H1 (cell line): ENCODE data around the gene ZNF425. TPM values are rescaled to one million over a fixed set of nuclear protein-coding genes. Genes with fewer than 3 reads are reported as not detected.

Experiments
- CTCF ChIA-PET: fragments of 300-600 bp; sonication (Branson Sonifier 250); formaldehyde crosslinking; loops from one replicate; lab custom pipeline; 2021; ENCODE audit not compliant: partially characterized antibody; lab: Charles Lee
- POLR2A ChIA-PET: fragments of 300-600 bp; sonication (Branson Sonifier 250); formaldehyde crosslinking; loops from one replicate; lab custom pipeline; 2021; ENCODE audit warnings: inconsistent platforms; ENCODE audit not compliant: partially characterized antibody; lab: Charles Lee
- DNase-seq, 2 experiments: peaks; one replicate each; pipeline versions ENCODE4 v3.0.0 to v3.0.0-alpha.2; 2010 to 2022; ENCODE audit warnings: low spot score in 2 of 2, low read depth in 1 of 2, mixed read lengths in 1 of 2
- FAIRE-seq: peaks from 2 replicates; lab custom pipeline; 2011; peaks lifted over from hg19 to GRCh38; lab: Jason Lieb, UNC
- H2AFZ ChIP-seq: 2 replicates; pipeline ENCODE4 v1.8.1; 2012; ENCODE audit warnings: low read length, inconsistent platforms
- H2AK5ac ChIP-seq: 2 replicates; pipeline ENCODE4 v1.6.1; 2013; ENCODE audit warnings: low read depth, low read length
- H2BK120ac ChIP-seq: replicated peaks from 2 replicates; pipeline ENCODE3; 2013; ENCODE audit warnings: low read depth, low read length, inconsistent platforms
- H2BK12ac ChIP-seq: 2 replicates; pipeline ENCODE4 v1.6.1; 2013; ENCODE audit warnings: low read depth, low read length
- H2BK15ac ChIP-seq: 2 replicates; pipeline ENCODE4 v1.6.1; 2013; ENCODE audit warnings: low read length
- H2BK20ac ChIP-seq: 2 replicates; pipeline ENCODE4 v1.6.1; 2013; ENCODE audit warnings: low read length
- H2BK5ac ChIP-seq: 2 replicates; pipeline ENCODE4 v1.6.1; 2013; ENCODE audit warnings: low read depth, low read length
- H3K14ac ChIP-seq: 2 replicates; pipeline ENCODE4 v1.6.1; 2013; ENCODE audit warnings: inconsistent platforms; ENCODE audit not compliant: insufficient read length
- H3K18ac ChIP-seq: 2 replicates; pipeline ENCODE4 v1.6.1; 2013; ENCODE audit warnings: low read length; ENCODE audit errors: extremely low read depth
- H3K23ac ChIP-seq: 2 replicates; pipeline ENCODE4 v1.6.1; 2013; ENCODE audit warnings: inconsistent platforms; ENCODE audit not compliant: insufficient read length
- H3K23me2 ChIP-seq: 2 replicates; pipeline ENCODE4 v1.6.1; 2013; ENCODE audit warnings: low read depth, low read length
- H3K27ac ChIP-seq: 2 replicates; pipeline ENCODE4 v1.6.1; 2011; ENCODE audit warnings: low read depth, low read length, inconsistent platforms
- H3K27me3 ChIP-seq, 4 experiments: replicated peaks in 1 of 4; 1 replicate in 1 of 4; 2 replicates in 3 of 4; pipeline versions ENCODE4 v1.6.1 to v1.8.1; 2011 to 2013; ENCODE audit warnings: low read length in 3 of 4, mild to moderate bottlenecking in 3 of 4, inconsistent platforms in 2 of 4, mixed read lengths in 2 of 4, moderate library complexity in 1 of 4; ENCODE audit not compliant: control insufficient read depth in 3 of 4, insufficient read depth in 3 of 4; ENCODE audit errors: extremely low read depth in 1 of 4
- H3K36me3 ChIP-seq, 4 experiments: 2 replicates each; pipeline versions ENCODE4 v1.6.1 to v1.8.1; 2011 to 2013; ENCODE audit warnings: mild to moderate bottlenecking in 4 of 4, low read length in 3 of 4, moderate library complexity in 2 of 4, control low read depth in 1 of 4, inconsistent platforms in 1 of 4; ENCODE audit not compliant: insufficient read depth in 4 of 4, control insufficient read depth in 2 of 4
- H3K4ac ChIP-seq: replicated peaks from 2 replicates; pipeline ENCODE3; 2013; ENCODE audit warnings: low read length, low read depth, mixed read lengths, inconsistent platforms; ENCODE audit not compliant: insufficient read length
- H3K4me1 ChIP-seq, 4 experiments: replicated peaks in 1 of 4; 1 replicate in 1 of 4; 2 replicates in 3 of 4; pipeline versions ENCODE4 v1.6.1 to v1.8.1; 2011 to 2013; ENCODE audit warnings: low read length in 3 of 4, inconsistent platforms in 2 of 4, mixed read lengths in 1 of 4; ENCODE audit not compliant: insufficient read depth in 4 of 4, control insufficient read depth in 3 of 4
- H3K4me2 ChIP-seq, 2 experiments: 2 replicates each; pipeline versions ENCODE4 v1.6.1 to v1.8.1; 2011 to 2013; ENCODE audit warnings: low read depth in 2 of 2, low read length in 2 of 2, control low read depth in 1 of 2, inconsistent platforms in 1 of 2, mild to moderate bottlenecking in 1 of 2; ENCODE audit not compliant: insufficient read depth in 1 of 2
- H3K4me3 ChIP-seq, 4 experiments: fragments of 200-600, 300-600 bp in 1 of 4; sonication (generic), shearing (Covaris generic), sonication (Bioruptor Twin) in 1 of 4; 2 replicates each; pipeline versions ENCODE4 v1.5.1 to v1.8.1; 2011 to 2016; ENCODE audit warnings: low read length in 4 of 4, low read depth in 3 of 4, control low read depth in 2 of 4, inconsistent platforms in 2 of 4, mild to moderate bottlenecking in 2 of 4, mixed read lengths in 1 of 4, moderate library complexity in 1 of 4; ENCODE audit not compliant: insufficient read depth in 2 of 4; ENCODE audit errors: extremely low read depth in 1 of 4
- H3K56ac ChIP-seq: replicated peaks from 2 replicates; pipeline ENCODE3; 2013; ENCODE audit warnings: low read depth, mild to moderate bottlenecking, mixed read lengths, low read length, inconsistent platforms; ENCODE audit not compliant: insufficient read length
- H3K79me1 ChIP-seq: 2 replicates; pipeline ENCODE4 v1.6.1; 2013; ENCODE audit warnings: low read depth, low read length, control low read depth
- H3K79me2 ChIP-seq, 2 experiments: 2 replicates each; pipeline versions ENCODE4 v1.6.1 to v1.8.1; 2012 to 2013; ENCODE audit warnings: low read length in 2 of 2, mild to moderate bottlenecking in 2 of 2, inconsistent platforms in 1 of 2; ENCODE audit not compliant: insufficient read depth in 2 of 2, control insufficient read depth in 1 of 2
- H3K9ac ChIP-seq, 4 experiments: replicated peaks in 1 of 4; 1 replicate in 1 of 4; 2 replicates in 3 of 4; pipeline versions ENCODE4 v1.6.1 to v1.8.1; 2011 to 2013; ENCODE audit warnings: low read depth in 3 of 4, low read length in 3 of 4, control low read depth in 2 of 4, mild to moderate bottlenecking in 2 of 4, moderate library complexity in 2 of 4, inconsistent platforms in 1 of 4; ENCODE audit errors: extremely low read depth in 1 of 4
- H3K9me3 ChIP-seq, 2 experiments: 2 replicates each; pipeline versions ENCODE4 v1.6.1 to v1.8.1; 2012 to 2013; ENCODE audit warnings: mild to moderate bottlenecking in 2 of 2, moderate library complexity in 2 of 2, control low read depth in 1 of 2, inconsistent platforms in 1 of 2, low read depth in 1 of 2, low read length in 1 of 2, mixed read lengths in 1 of 2; ENCODE audit not compliant: insufficient read depth in 2 of 2
- H4K20me1 ChIP-seq, 2 experiments: replicated peaks in 1 of 2; 2 replicates each; pipeline versions ENCODE3 to v1.8.1; 2011 to 2013; ENCODE audit warnings: inconsistent platforms in 2 of 2, low read length in 2 of 2, mild to moderate bottlenecking in 1 of 2; ENCODE audit not compliant: insufficient read depth in 2 of 2, control insufficient read depth in 1 of 2
- H4K5ac ChIP-seq: 2 replicates; pipeline ENCODE4 v1.6.1; 2013; ENCODE audit warnings: low read length, low read depth, mixed read lengths, inconsistent platforms; ENCODE audit not compliant: insufficient read length
- H4K8ac ChIP-seq: 2 replicates; pipeline ENCODE4 v1.8.0; 2013; ENCODE audit warnings: mild to moderate bottlenecking, moderate library complexity, low read length, inconsistent platforms; ENCODE audit not compliant: insufficient read depth; ENCODE audit errors: extremely low read depth
- H4K91ac ChIP-seq: replicated peaks from 2 replicates; pipeline ENCODE3; 2013; ENCODE audit warnings: low read length, mixed read lengths, inconsistent platforms; ENCODE audit not compliant: insufficient read length
- BCL11A ChIP-seq, 2 experiments: IDR thresholded peaks; one replicate each; pipeline ENCODE4 v1.6.1; 2011; ENCODE audit warnings: low read depth in 2 of 2, low read length in 2 of 2, mild to moderate bottlenecking in 2 of 2
- CEBPB ChIP-seq: IDR thresholded peaks from 2 replicates; pipeline ENCODE4 v1.6.1; 2012; ENCODE audit warnings: low read depth, low read length
- EGR1 ChIP-seq: IDR thresholded peaks from 2 replicates; pipeline ENCODE4 v1.6.1; 2011; ENCODE audit warnings: low read depth, low read length, borderline replicate concordance
- EP300 ChIP-seq, 2 experiments: IDR thresholded peaks; 1 replicate in 1 of 2; 2 replicates in 1 of 2; pipeline ENCODE4 v1.6.1; 2011 to 2012; ENCODE audit warnings: low read depth in 2 of 2, low read length in 2 of 2, mild to moderate bottlenecking in 2 of 2, borderline replicate concordance in 1 of 2, inconsistent platforms in 1 of 2, moderate library complexity in 1 of 2
- HDAC6 ChIP-seq: IDR thresholded peaks from one replicate; pipeline ENCODE4 v1.7.1; 2012; ENCODE audit warnings: low read depth, mild to moderate bottlenecking, inconsistent platforms, low read length, moderate library complexity
- MAFK ChIP-seq: IDR thresholded peaks from 2 replicates; pipeline ENCODE4 v1.6.1; 2012; ENCODE audit warnings: low read depth, mild to moderate bottlenecking, improper control_type of control experiment, low read length
- POLR2A ChIP-seq, 2 experiments: IDR thresholded peaks; 1 replicate in 1 of 2; 2 replicates in 1 of 2; pipeline ENCODE4 v1.6.1; 2011; ENCODE audit warnings: low read depth in 2 of 2, low read length in 2 of 2, mild to moderate bottlenecking in 2 of 2; ENCODE audit errors: control extremely low read depth in 1 of 2
- POU5F1 ChIP-seq: IDR thresholded peaks from 2 replicates; pipeline ENCODE4 v1.6.1; 2011; ENCODE audit warnings: low read depth, mild to moderate bottlenecking, low read length, moderate library complexity
- RAD21 ChIP-seq, 2 experiments: IDR thresholded peaks in 1 of 2; conservative IDR thresholded peaks in 1 of 2; 2 replicates each; pipeline ENCODE4 v1.6.1; 2011; ENCODE audit warnings: low read depth in 2 of 2, low read length in 2 of 2, improper control_type of control experiment in 1 of 2, inconsistent platforms in 1 of 2, mild to moderate bottlenecking in 1 of 2, moderate library complexity in 1 of 2
- RNF2 ChIP-seq: fragments of 200-900, 300-1000 bp; sonication (generic); IDR thresholded peaks from 2 replicates; pipeline ENCODE4 v1.7.1; 2016; ENCODE audit warnings: borderline replicate concordance, low read depth, mild to moderate bottlenecking, antibody characterized with exemption, low read length; ENCODE audit not compliant: poor library complexity, severe bottlenecking; ENCODE audit errors: missing control alignments
- RXRA ChIP-seq: IDR thresholded peaks from 2 replicates; pipeline ENCODE4 v1.6.1; 2011; ENCODE audit warnings: low read depth, mild to moderate bottlenecking, low read length, moderate library complexity; ENCODE audit not compliant: insufficient read depth
- TCF12 ChIP-seq: IDR thresholded peaks from 2 replicates; pipeline ENCODE4 v1.6.1; 2011; ENCODE audit warnings: low read depth, mild to moderate bottlenecking, low read length
- WGBS, 2 experiments: shearing (Covaris generic) in 1 of 2; methylation state at CpG; one replicate each; pipeline versions ENCODE4 v1.1.6 to v1.1.7; 2013 to 2015; ENCODE audit warnings: low lambda C conversion rate in 2 of 2, mixed read lengths in 2 of 2, inconsistent platforms in 1 of 2, low coverage in 1 of 2, missing lambda C conversion rate in 1 of 2; ENCODE audit not compliant: insufficient replicate concordance in 2 of 2, insufficient coverage in 1 of 2, insufficient read length in 1 of 2; ENCODE audit errors: extremely low coverage in 1 of 2, missing lambda C conversion rate in 1 of 2; 5-methylcytosine and 5-hydroxymethylcytosine counted together
- polyA plus RNA-seq, 7 experiments: library from polyadenylated mRNA; depleted of rRNA in 3 of 7; stranded (reverse) in 5 of 7; unstranded in 2 of 7; fragments of >200 nt in 5 of 7; fragments of 200-250 nt in 2 of 7; gene quantifications; 1 replicate in 5 of 7; 2 replicates in 1 of 7; 4 replicates in 1 of 7; pipeline versions ENCODE4 v1.2.1 to v1.2.3, GENCODE V29; 2011 to 2013; ENCODE audit warnings: missing spikeins in 2 of 7, mixed read lengths in 2 of 7
- total RNA-seq: library from RNA; stranded (reverse); fragmentation: NEBNext Ultra II Directional; extraction: Animal tissue kit (Norgen Biotek cat#: 25700); gene quantifications from 2 replicates; pipeline ENCODE4 v1.2.1, GENCODE V29; 2021

The ZNF425 gene
- total and polyA plus RNA-seq, 2 of the 8 experiments (the other 6 are each of a cell fraction or from before 2014, with no cell fraction given) = 3.4 to 6.1 TPM

- H3K18ac ChIP-seq = no peak overlapping the region
- POLR2A ChIA-PET = interaction anchor here (1.0 to 1.7 kb wide), 4 partner anchors 10 to 26 kb away, joined by 3 to 7 read pairs (median 4); partner anchors contain the start of gene ZNF398
- FAIRE-seq = no peak
- no peak for TF ChIP-seq POLR2A (IDR thresholded peaks at IDR 0.05; ENCODE audit: control extremely low read depth in 1 of 2, low read depth in 2 of 2, low read length in 2 of 2)
- TF ChIP-seq MAFK = no peak
- TF ChIP-seq BCL11A (IDR thresholded peaks at IDR 0.05; ENCODE audit: low read depth in 2 of 2, low read length in 2 of 2) = no peak
- no peak for TF ChIP-seq TCF12
- no peak for TF ChIP-seq HDAC6
- TF ChIP-seq RNF2 = no peak
- TF ChIP-seq POU5F1 = no peak
- no peak for TF ChIP-seq EP300 (IDR thresholded peaks at IDR 0.05; ENCODE audit: borderline replicate concordance in 1 of 2, low read depth in 2 of 2, low read length in 2 of 2)
- no peak for TF ChIP-seq RXRA
- no peak for TF ChIP-seq EGR1
- no peak for TF ChIP-seq CEBPB
- no peak for TF ChIP-seq RAD21 (IDR thresholded peaks at IDR 0.05 in 1 of 2, conservative IDR thresholded peaks at IDR 0.05 in 1 of 2; ENCODE audit: low read depth in 2 of 2, low read length in 2 of 2)
Observed at GRCh38 chr7:149133028-149133710, 7.0 kb upstream of the ZNF425 start.

More at GRCh38 chr7:149133028-149133710, 7.0 kb upstream of the ZNF425 start:
- 91% methylated on average over 2 of the region's 2 CpGs; no CpG with 5 or more reads in 1 of the 2 experiments for WGBS, 2 experiments
- CTCF ChIA-PET = interaction anchor here (0.6 to 3.1 kb wide), 6 partner anchors 13 to 115 kb away, joined by 3 to 15 read pairs (median 3); partner anchors contain the start of gene ZNF398
- Histone ChIP-seq H3K79me2 (no peaks in the 10 kb centered on the region), H3K79me1 (no peaks in the 10 kb centered on the region), H3K4me2 (no peak overlapping the region), H3K23ac (no peak overlapping the region), H3K9ac (no peak overlapping the region), H3K56ac (no peak overlapping the region), H3K23me2 (no peaks in the 10 kb centered on the region), H3K9me3 (peaks cover 6 to 8% of the 10 kb centered on the region in 2 experiments; a peak in 3 of 4 replicates), H2BK5ac (no peak overlapping the region), H3K4me3 (no peak overlapping the region), H3K36me3 (peaks cover 0 to 27% (median 10%) of the 10 kb centered on the region in 4 experiments; a peak in 7 of 8 replicates), H4K8ac (no peak overlapping the region), H3K27me3 (no peaks in the 10 kb centered on the region), H2AK5ac (no peak overlapping the region), H3K4ac (no peak overlapping the region), H3K27ac (no peak overlapping the region), H2BK120ac (no peak overlapping the region), H2BK20ac (no peak overlapping the region), H3K14ac (no peak overlapping the region), H3K4me1 (peaks cover 0 to 6% (median 0%) of the 10 kb centered on the region in 4 experiments; a peak in 2 of 7 replicates), H2BK15ac (no peak overlapping the region), H4K5ac (no peak overlapping the region), H4K91ac (no peak overlapping the region), H2BK12ac (no peak overlapping the region), H4K20me1 (no peaks in the 10 kb centered on the region), H2AFZ (no peak overlapping the region)
- DNase-seq = no peak
